HG03520 (cell line): ENCODE measurements around the gene SYT15B.
"Not testable (repeated sequence)": the region's sequence is repeated elsewhere in the genome, so short reads cannot be mapped to it uniquely, and the experiment has no call there.

Experiments used
- ATAC-seq: cut with Tn5 transposase; IDR thresholded peaks from one replicate; pipeline ENCODE4 v1.9.1; 2021; ENCODE audit warnings: mild to moderate bottlenecking, moderate library complexity; ENCODE audit not compliant: unreplicated experiment

The SYT15B gene

GRCh38 chr10:47763554-47764175 is at the start of gene SYT15B:
Gene SYT15B (minus strand): TSS chr10:47763592. CDS start chr10:47762640, 952 bp downstream.
- not testable (repeated sequence) for ATAC-seq

- not testable (repeated sequence) for ATAC-seq
These were observed 16.2 kb upstream of the SYT15B start for GRCh38 chr10:47779590-47779989.

GRCh38 chr10:47775361-47776231 is 12.2 kb upstream of the SYT15B start:
- not testable (repeated sequence) for ATAC-seq

- not testable (repeated sequence) for ATAC-seq
These were observed 7.4 kb upstream of the SYT15B start for GRCh38 chr10:47770745-47771144.

- not testable (repeated sequence) for ATAC-seq
These were observed 5.3 kb upstream of the SYT15B start for GRCh38 chr10:47768578-47769115.

- not testable (repeated sequence) for ATAC-seq
These were observed 4.7 kb upstream of the SYT15B start for GRCh38 chr10:47768085-47768484.

GRCh38 chr10:47767236-47767635 is 3.8 kb upstream of the SYT15B start:
- ATAC-seq, result not testable (repeated sequence)

- not testable (repeated sequence) for ATAC-seq
These were observed 1.8 kb upstream of the SYT15B start for GRCh38 chr10:47765232-47765631.

GRCh38 chr10:47762674-47763553 is 478 bp downstream of the SYT15B start:
- not testable (repeated sequence) for ATAC-seq

GRCh38 chr10:47758855-47759254 is 4.5 kb downstream of the SYT15B start:
- ATAC-seq, result not testable (repeated sequence)

GRCh38 chr10:47756169-47756568 is 7.2 kb downstream of the SYT15B start:
- ATAC-seq, result not testable (repeated sequence)

- ATAC-seq, result not testable (repeated sequence)
These were observed 9.5 kb downstream of the SYT15B start for GRCh38 chr10:47753871-47754270.

GRCh38 chr10:47753176-47753575 is 10.2 kb downstream of the SYT15B start:
- ATAC-seq, result not testable (repeated sequence)

GRCh38 chr10:47751821-47752220 is 11.6 kb downstream of the SYT15B start:
- not testable (repeated sequence) for ATAC-seq

- not testable (repeated sequence) for ATAC-seq
These were observed 13.0 kb downstream of the SYT15B start for GRCh38 chr10:47750360-47750759.

- not testable (repeated sequence) for ATAC-seq
These were observed 16.5 kb downstream of the SYT15B start for GRCh38 chr10:47746780-47747376.

- ATAC-seq, result not testable (repeated sequence)
These were observed 18.5 kb downstream of the SYT15B start for GRCh38 chr10:47744881-47745280.

- ATAC-seq, result peak; percentile 73
These were observed 19.5 kb downstream of the SYT15B start for GRCh38 chr10:47743611-47744550.

GRCh38 chr10:47740868-47741267 is 22.5 kb downstream of the SYT15B start:
- ATAC-seq, result peak; percentile 79
